ENCODE measurements around the gene FBXL16. TPM values are rescaled to one million over a fixed set of nuclear protein-coding genes. Genes with fewer than 3 reads are reported as not detected.

Gene FBXL16
- total RNA-seq, 2 experiments from 2014 or later, result 12.7 to 14.3 TPM

GRCh38 chr16:645852-646678 lies 59.5 kb downstream of the FBXL16 start:
- H3K27me3 Mint-ChIP-seq, result no peaks in the 10 kb centered on the region
- peaks cover 30% of the 10 kb centered on the region for H3K4me1 Mint-ChIP-seq
- ChIA-PET CTCF (no interaction called here), POLR2A (no interaction called here)
- H3K27ac Mint-ChIP-seq, result no peak overlapping the region
- H3K4me3 Mint-ChIP-seq, result no peak overlapping the region
- H3K36me3 Mint-ChIP-seq (ENCODE audit: low read depth), result no peaks in the 10 kb centered on the region
- DNase-seq, result no peak
- H3K9me3 Mint-ChIP-seq, result no peaks in the 10 kb centered on the region

- no peaks in the 10 kb centered on the region for H3K9me3 Mint-ChIP-seq
- peak overlapping the region; percentile 25 for H3K4me3 Mint-ChIP-seq
- no peaks in the 10 kb centered on the region for H3K27me3 Mint-ChIP-seq
- H3K4me1 Mint-ChIP-seq, result peaks cover 26% of the 10 kb centered on the region
- peak overlapping the region; percentile 19 for H3K27ac Mint-ChIP-seq
- ChIA-PET POLR2A (no interaction called here), CTCF (no interaction called here)
- H3K36me3 Mint-ChIP-seq (ENCODE audit: low read depth), result no peaks in the 10 kb centered on the region
- DNase-seq, result no peak
These were observed 61.0 kb downstream of the FBXL16 start for GRCh38 chr16:644556-644955.

- Mint-ChIP-seq H3K4me1 (peaks cover 19% of the 10 kb centered on the region), H3K4me3 (peak overlapping the region; percentile 67), H3K36me3 (ENCODE audit: low read depth) (no peaks in the 10 kb centered on the region), H3K27me3 (no peaks in the 10 kb centered on the region), H3K9me3 (no peaks in the 10 kb centered on the region), H3K27ac (peak overlapping the region; percentile 25)
- ChIA-PET CTCF (interaction anchor here (1.0 kb wide), 1 partner anchor 14 kb away, joined by 3 read pairs; no protein-coding TSS in a partner anchor), POLR2A (no interaction called here)
- no peak for DNase-seq
These were observed 62.6 kb downstream of the FBXL16 start for GRCh38 chr16:643050-643368.

Other genes starting within 250 kb of the FBXL16 start
- 10 to 100 TPM; 59.1 to 72.1 TPM for gene CAPN15, start 178.1 kb downstream of the FBXL16 start, total RNA-seq
- gene PRR35, start 145.4 kb downstream of the FBXL16 start, total RNA-seq, result not detected
- 1 to 10 TPM; 1.9 to 2.7 TPM for gene NHLRC4, start 138.8 kb downstream of the FBXL16 start, total RNA-seq
- 10 to 100 TPM; 44.5 to 46.1 TPM for gene PIGQ, start 135.8 kb downstream of the FBXL16 start, total RNA-seq
- gene RAB40C, start 115.7 kb downstream of the FBXL16 start, total RNA-seq, result 10 to 100 TPM; 13.3 to 17.6 TPM
- 1 to 10 TPM; 1.8 to 2.7 TPM for gene WFIKKN1, start 74.8 kb downstream of the FBXL16 start, total RNA-seq
- 10 to 100 TPM; 63.7 to 78.0 TPM for gene METTL26, start 69.5 kb downstream of the FBXL16 start, total RNA-seq
- 10 to 100 TPM; 17.3 to 20.2 TPM for gene MCRIP2, start 64.0 kb downstream of the FBXL16 start, total RNA-seq
- 10 to 100 TPM; 54.9 to 81.6 TPM for gene WDR90, start 56.4 kb downstream of the FBXL16 start, total RNA-seq
- gene RHOT2, start 37.7 kb downstream of the FBXL16 start, total RNA-seq, result 100 to 1,000 TPM; 128 to 150 TPM
- gene RHBDL1, start 30.1 kb downstream of the FBXL16 start, total RNA-seq, result 1 to 10 TPM; 1.5 to 1.7 TPM
- 10 to 100 TPM; 68.7 to 69.7 TPM for gene STUB1, start 25.4 kb downstream of the FBXL16 start, total RNA-seq
- 10 to 100 TPM; 33.8 to 34.3 TPM for gene JMJD8, start 21.5 kb downstream of the FBXL16 start, total RNA-seq
- 10 to 100 TPM; 19.3 to 20.0 TPM for gene WDR24, start 15.4 kb downstream of the FBXL16 start, total RNA-seq
- 1 to 10 TPM; 2.5 to 3.0 TPM for gene METRN, start 9.3 kb upstream of the FBXL16 start, total RNA-seq
- 1 to 10 TPM; 5.5 to 8.7 TPM for gene ANTKMT, start 15.3 kb upstream of the FBXL16 start, total RNA-seq
- 1 to 10 TPM; 1.6 to 2.3 TPM for gene CCDC78, start 20.6 kb upstream of the FBXL16 start, total RNA-seq
- gene HAGHL, start 21.3 kb upstream of the FBXL16 start, total RNA-seq, result 1 to 10 TPM; 5.0 to 5.7 TPM
- gene CIAO3, start 35.2 kb upstream of the FBXL16 start, total RNA-seq, result 10 to 100 TPM; 39.5 to 39.9 TPM
- gene MSLN, start 54.9 kb upstream of the FBXL16 start, total RNA-seq, result not detected
- 10 to 100 TPM; 25.4 to 26.1 TPM for gene RPUSD1, start 82.6 kb upstream of the FBXL16 start, total RNA-seq
- 100 to 1,000 TPM in 1 of 2 experiments, 10 to 100 TPM in 1; 85.9 to 111 TPM for gene CHTF18, start 82.8 kb upstream of the FBXL16 start, total RNA-seq
- not detected for gene GNG13, start 94.9 kb upstream of the FBXL16 start, total RNA-seq

All from activated CD4-positive, alpha-beta T cell treated with anti-CD3 and anti-CD28 coated beads, Interleukin-2, amount 10 ng/mL, durations not matched to agents 7 days and 5 days (primary cell).